Measurements from ENCODE around the gene ITGAD.

DNA sequence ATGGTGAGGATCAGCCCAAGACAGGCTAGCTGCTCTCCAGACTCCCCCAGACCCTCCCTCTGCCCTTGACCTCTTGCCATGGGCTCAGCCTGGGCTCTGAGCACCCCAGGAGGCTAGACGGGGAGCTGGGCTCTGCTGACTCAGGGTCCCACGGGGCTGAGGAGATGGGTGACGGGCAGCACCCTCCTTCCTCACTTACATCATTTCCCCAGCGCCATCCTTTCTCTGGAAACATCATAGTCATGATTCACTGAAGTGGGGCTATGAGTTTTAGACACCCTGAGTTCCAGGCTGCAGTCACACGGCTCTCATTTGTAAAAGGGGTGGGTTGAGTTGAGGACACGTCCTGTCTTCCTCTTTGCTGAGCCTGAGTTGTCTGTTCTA, 41.2 kb upstream of the ITGAD start:
- TF ChIP-seq, protein P1, sequence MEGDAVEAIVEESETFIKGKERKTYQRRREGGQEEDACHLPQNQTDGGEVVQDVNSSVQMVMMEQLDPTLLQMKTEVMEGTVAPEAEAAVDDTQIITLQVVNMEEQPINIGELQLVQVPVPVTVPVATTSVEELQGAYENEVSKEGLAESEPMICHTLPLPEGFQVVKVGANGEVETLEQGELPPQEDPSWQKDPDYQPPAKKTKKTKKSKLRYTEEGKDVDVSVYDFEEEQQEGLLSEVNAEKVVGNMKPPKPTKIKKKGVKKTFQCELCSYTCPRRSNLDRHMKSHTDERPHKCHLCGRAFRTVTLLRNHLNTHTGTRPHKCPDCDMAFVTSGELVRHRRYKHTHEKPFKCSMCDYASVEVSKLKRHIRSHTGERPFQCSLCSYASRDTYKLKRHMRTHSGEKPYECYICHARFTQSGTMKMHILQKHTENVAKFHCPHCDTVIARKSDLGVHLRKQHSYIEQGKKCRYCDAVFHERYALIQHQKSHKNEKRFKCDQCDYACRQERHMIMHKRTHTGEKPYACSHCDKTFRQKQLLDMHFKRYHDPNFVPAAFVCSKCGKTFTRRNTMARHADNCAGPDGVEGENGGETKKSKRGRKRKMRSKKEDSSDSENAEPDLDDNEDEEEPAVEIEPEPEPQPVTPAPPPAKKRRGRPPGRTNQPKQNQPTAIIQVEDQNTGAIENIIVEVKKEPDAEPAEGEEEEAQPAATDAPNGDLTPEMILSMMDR (IDR thresholded peaks at IDR 0.05; ENCODE audit: insufficient read depth, low read length, poor library complexity, severe bottlenecking) = no peak
- TF ChIP-seq EZH2phosphoT487 (conservative IDR thresholded peaks at IDR 0.05; ENCODE audit: low read length) = no peak
